CD1c-positive myeloid dendritic cell (primary cell): ENCODE results near the gene EGFL7.

Experiments used
- DNase-seq: peaks from one replicate; pipeline ENCODE4 v3.0.0-alpha.2; 2016; ENCODE audit errors: extremely low spot score

Gene EGFL7

DNA sequence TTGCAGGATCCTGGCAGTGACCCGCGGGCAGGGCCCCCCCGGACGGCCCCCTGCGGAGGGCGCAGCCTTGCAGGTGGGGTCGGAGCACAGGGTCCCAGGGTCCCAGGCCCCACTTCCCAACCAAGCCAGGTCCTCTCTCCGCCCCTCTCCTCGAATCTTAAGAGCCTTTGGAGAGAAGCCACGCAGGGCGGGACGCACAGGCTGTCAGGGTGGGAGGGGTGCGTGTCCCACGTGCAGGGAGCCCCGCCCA is 18.4 kb upstream of the EGFL7 start:
- no peak for DNase-seq

- peak; percentile 93 for DNase-seq
Observed at GRCh38 chr9:136644593-136645351, 17.9 kb upstream of the EGFL7 start.

- peak; percentile 16 for DNase-seq
Observed at GRCh38 chr9:136645352-136645902, 17.3 kb upstream of the EGFL7 start.

GRCh38 chr9:136645903-136646754 is 16.6 kb upstream of the EGFL7 start:
- peak; percentile 36 for DNase-seq

DNA sequence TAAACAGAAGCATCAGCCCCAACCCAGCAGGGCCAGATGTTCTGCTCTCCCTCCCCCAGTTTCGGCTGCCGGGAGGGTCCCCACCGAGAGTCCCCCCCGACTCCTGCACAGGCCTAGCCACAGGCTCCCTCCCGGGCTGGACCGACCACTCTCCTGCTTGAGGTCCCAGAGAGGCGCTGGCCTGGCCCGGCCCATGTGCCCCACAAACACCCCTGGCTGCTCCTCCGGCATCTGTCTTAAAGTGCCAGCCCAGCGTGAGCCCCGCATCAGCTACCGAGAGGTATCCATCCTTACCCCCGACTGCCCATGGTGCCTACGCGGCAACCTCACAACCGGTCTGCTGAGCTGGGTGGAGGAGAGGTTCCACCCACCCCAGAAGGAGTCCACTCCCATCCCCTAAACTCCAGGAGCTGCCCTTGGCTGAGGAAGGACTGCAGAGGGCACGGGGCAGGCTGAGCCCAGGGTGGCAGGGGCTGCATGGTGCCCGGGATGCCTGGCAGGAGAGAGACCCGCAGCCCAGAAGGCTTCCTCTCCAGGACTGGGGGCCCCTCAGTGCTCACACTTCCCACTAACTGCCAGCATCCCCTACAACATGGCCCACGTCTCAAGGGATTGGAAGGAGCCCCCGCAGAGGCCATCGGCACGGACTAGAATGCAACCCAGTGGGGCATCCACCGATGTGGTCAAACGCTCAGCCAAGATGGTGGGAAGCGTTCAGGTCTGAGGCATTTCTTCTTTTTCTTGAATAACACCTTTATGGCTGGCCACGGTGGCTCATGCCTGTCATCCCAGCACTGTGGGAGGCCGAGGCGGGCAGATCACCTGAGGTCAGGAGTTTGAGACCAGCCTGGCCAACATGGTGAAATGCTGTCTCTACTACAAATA is 15.6 kb upstream of the EGFL7 start:
- no peak for DNase-seq

GRCh38 chr9:136648751-136649150 is 14.0 kb upstream of the EGFL7 start:
- DNase-seq, result peak; percentile 55

GRCh38 chr9:136650021-136650420 is 12.7 kb upstream of the EGFL7 start:
- DNase-seq, result no peak

GRCh38 chr9:136650648-136651047 is 12.1 kb upstream of the EGFL7 start:
- DNase-seq, result no peak

DNA sequence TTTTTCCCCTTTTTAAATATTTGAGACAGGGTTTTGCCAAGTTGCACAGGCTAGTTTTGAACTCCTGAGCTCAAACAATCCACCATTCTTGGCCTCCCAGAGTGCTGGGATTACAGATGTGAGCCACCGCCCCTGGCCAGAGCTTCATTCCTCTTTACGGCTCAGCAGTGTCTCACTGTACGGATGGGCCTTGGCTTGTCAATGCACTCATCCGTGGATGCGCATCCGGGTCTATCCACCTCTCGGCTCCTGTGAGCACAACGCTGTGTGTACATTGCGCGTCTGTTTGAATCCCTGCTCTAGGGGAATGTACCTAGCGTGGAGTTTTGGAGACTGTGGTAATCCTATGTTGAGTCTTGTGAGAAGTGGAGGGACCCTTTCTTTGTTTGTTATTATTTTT is 10.9 kb upstream of the EGFL7 start:
- DNase-seq, result no peak

GRCh38 chr9:136653323-136654079 is 9.2 kb upstream of the EGFL7 start:
- peak; percentile 32 for DNase-seq

DNA sequence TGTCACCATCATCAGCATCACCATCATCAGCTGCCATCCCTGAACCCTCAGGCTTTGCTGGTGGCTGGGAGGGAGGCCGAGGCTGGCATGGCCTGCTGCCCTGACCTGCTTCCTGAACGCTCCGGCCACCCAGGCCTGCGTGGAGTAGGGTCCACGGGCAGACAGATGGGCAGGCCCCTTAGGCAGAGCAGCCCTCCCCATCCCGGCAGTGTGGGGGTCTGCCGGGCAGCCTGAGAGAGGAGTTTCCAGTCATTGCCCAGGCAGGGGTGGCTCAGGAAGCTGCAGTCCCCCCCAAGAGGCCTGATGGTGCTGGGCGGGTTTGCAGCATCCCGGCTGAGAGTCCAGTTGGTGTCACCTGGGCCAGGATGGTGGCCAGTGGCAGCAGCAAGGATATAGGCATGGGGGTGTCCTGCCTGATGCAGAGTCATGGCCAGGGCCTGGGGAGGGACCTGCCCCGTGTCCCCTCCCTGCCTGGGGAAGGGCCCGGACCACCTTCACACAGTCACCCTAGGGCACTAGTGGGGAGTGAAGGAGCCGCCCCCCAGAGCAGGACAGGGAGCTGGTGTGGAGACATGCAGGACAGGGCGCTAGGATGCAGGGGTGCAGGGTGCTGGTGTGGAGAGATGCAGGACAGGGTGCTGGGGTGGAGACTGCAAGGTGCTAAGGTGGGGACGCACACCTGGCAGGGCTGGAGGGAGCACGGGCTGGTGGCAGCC is 7.7 kb upstream of the EGFL7 start:
- no peak for DNase-seq

DNA sequence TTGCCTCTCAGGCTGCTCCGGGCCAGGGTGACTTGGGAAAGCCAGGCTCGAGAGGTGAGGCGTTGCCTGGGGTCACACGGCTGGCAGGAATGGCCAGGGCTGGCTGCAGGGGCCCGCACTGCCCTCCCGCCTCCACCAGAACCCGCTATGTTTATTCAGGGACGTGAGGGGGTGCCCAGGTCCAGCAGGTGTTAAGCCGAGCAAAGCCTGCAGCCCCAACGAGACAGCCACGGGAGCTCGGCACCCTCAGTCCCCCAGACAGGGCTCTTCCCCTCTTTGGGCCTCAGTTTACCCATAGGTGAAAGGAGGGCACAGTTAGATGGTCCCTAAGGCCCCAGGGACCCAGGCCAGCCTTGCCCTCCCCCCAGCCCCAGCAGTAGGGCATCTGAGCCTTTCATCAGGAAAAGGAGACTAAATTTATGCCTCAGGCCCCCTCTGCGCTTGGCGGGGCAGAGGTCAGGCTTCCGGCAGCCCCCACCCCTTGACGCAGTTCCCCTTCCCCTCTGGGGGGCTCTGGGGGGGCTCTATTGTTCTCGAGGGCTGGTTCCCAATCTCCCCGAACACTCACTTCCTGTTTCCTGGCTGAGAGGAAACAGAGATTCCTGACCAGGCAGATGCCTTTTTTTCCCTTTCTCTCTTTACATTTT is 7.1 kb upstream of the EGFL7 start:
- DNase-seq, result peak; percentile 46

- no peak for DNase-seq
Observed at GRCh38 chr9:136656183-136656738, 6.5 kb upstream of the EGFL7 start.

DNA sequence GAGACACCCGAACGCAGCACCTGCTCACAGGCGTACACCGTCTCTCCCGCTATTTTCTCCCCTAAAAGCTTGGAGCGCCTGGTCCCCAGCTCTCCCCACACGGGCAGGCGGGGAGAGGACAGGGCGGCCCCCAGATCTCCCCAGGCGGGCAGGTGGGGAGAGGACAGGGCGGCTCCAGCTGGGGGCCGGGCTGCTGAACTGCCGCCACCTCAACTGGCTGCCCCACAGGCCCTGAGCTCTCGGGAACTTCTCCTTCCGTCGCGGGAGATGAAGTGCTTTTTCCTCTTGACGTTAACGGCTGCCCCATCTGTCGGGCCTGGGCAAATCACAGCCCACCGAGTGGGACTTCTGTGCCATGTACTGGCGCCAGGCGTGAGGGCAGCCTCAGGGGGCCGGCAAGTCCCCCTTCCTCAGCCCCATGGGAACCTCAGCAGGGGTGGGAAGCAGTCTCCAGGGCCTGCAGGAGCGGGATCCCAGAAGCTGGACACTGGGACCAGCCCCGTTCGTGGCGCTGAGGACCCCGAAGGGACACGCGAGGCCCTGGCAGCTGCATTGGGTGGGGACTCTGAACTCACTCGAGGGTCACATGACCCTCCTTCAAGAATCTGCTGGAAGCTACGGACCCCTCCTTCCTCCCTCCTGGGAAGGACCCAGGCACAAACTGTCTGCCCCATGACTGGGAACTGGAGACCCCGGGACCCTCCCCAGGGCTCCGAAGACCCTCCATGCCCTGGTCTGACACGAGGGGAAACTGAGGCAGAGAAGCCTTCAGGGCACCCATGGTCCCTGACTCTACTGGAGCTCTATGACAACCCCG is 5.7 kb upstream of the EGFL7 start:
- peak; percentile 48 for DNase-seq

DNA sequence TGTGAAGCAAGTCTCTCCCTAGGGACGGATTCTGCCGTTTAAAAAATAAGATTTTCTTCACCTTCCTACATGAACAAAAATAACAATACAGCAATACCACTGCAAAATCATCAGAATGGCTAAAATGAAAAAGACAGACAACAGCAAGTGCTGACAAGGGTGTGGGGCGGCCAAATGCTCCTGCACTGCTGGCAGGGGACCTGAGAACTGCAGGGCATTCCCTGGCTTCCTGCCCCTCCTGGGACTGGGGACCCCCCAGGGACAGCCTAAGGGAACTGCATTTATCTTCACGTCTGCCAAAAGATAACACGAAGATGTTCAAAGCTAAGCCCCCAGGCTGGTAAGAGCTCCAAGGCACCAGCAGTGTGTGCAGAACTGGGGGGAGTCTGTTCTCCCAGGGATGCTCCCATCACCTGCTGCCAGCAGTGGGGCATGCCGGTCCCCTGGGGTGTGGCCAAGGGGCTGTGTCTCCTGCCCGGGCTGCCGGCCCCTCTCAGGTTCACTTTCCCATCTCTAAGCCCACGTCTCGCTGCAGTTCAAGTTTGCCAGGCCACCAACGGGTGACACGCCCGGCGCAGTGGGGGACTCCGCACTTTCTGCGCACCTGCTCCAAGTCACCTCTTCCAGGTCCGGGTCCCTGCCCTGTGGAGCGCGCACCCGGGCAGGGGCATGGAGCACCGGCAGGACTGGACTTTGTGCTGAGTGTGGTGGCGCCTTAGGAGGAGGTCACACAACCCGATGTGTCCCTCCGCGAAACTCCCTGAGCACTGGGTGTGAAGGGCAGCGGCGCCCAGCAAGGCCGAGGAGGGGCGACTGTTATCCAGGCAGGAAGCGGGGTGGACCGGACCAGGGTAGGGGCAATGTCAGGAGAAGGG is 4.5 kb upstream of the EGFL7 start:
- DNase-seq, result no peak

- no peak for DNase-seq
Observed at GRCh38 chr9:136658849-136659535, 3.7 kb upstream of the EGFL7 start.
